ENCODE results near the gene CDK6. TPM values are rescaled to one million over a fixed set of nuclear protein-coding genes. Genes with fewer than 3 reads are reported as not detected.

The CDK6 gene
- total and polyA plus RNA-seq, 2 experiments from 2014 or later = 28.7 to 81.6 TPM

DNA sequence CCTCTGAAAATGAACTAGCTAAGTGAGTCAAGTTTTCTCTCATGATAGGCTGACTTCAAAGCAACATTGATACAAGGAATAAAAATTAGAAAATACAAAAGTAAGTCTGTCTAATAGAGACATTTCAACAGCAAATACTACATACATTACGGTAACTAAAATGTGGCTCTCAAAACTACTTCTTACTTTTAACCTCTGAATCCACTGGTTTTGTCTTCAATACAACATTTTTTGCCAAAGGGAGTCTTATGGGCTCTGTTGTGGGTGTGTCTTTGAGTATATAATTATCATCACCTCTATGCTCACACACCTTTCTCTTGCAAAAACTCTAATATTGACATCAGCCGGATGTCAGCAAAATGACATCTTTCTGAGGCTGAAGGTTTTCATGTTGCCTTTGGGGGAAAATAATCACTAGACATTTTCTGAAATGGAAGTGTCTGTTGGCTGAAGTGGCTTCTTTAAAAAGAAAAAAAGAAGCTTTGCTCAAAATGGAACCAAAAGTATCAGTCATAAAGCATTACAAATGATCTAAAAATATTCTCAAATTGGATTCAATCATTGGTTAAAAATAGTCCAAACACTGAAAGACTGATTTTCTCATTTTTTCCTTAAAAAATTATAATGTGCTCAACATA is 204.4 kb downstream of the CDK6 start:
- no peak overlapping the region for H3K4me3 ChIP-seq
- no peaks in the 10 kb centered on the region for H3K27me3 ChIP-seq
- DNase-seq (ENCODE audit: low read depth in 1 of 2, low spot score in 1 of 2) = no peak
- peaks cover 30% of the 10 kb centered on the region for H3K4me1 ChIP-seq (ENCODE audit: low read depth)
- TF ChIP-seq CTCF (IDR thresholded peaks at IDR 0.05; ENCODE audit: low read depth, low read length) = no peak
- no peaks in the 10 kb centered on the region for H3K9me3 ChIP-seq (ENCODE audit: low read depth)
- no peaks in the 10 kb centered on the region for H3K36me3 ChIP-seq
- peak overlapping the region; percentile 36 for H3K27ac ChIP-seq

GRCh38 chr7:92631067-92631849 is 205.1 kb downstream of the CDK6 start:
- H3K9me3 ChIP-seq (ENCODE audit: low read depth) = no peaks in the 10 kb centered on the region
- H3K4me3 ChIP-seq = no peak overlapping the region
- TF ChIP-seq CTCF (IDR thresholded peaks at IDR 0.05; ENCODE audit: low read depth, low read length) = no peak
- H3K36me3 ChIP-seq = no peaks in the 10 kb centered on the region
- H3K27me3 ChIP-seq = no peaks in the 10 kb centered on the region
- no peak for DNase-seq (ENCODE audit: low read depth in 1 of 2, low spot score in 1 of 2)
- H3K27ac ChIP-seq = peak overlapping the region; percentile 61
- peaks cover 30% of the 10 kb centered on the region for H3K4me1 ChIP-seq (ENCODE audit: low read depth)

- Histone ChIP-seq H3K4me3 (no peak overlapping the region), H3K9me3 (ENCODE audit: low read depth) (no peaks in the 10 kb centered on the region), H3K27ac (no peak overlapping the region), H3K27me3 (no peaks in the 10 kb centered on the region), H3K36me3 (no peaks in the 10 kb centered on the region), H3K4me1 (ENCODE audit: low read depth) (peaks cover 19% of the 10 kb centered on the region)
- DNase-seq (ENCODE audit: low read depth in 1 of 2, low spot score in 1 of 2) = no peak
- no peak for TF ChIP-seq CTCF (IDR thresholded peaks at IDR 0.05; ENCODE audit: low read depth, low read length)
These were observed 206.6 kb downstream of the CDK6 start for GRCh38 chr7:92629779-92630178.

DNA sequence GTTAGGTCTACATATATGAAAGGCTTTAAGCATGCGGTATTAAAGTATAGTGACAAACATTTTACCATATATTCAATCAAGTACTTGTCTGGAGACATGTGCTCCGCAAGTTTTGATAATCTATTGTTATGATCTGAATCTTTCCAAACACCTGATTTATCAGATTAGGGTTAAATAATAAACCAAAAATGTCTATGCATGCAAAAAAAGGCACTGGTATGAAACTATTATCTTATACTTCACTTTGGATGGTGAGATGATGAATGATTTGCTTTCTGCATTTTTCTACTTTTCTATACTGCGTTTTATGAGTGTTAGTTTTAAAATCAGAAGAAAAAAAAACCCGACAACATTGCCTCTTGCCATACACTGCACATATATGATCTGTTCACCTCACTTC is 208.4 kb downstream of the CDK6 start:
- no peaks in the 10 kb centered on the region for H3K27me3 ChIP-seq
- no peaks in the 10 kb centered on the region for H3K36me3 ChIP-seq
- no peaks in the 10 kb centered on the region for H3K9me3 ChIP-seq (ENCODE audit: low read depth)
- peaks cover 17% of the 10 kb centered on the region for H3K4me1 ChIP-seq (ENCODE audit: low read depth)
- H3K27ac ChIP-seq = no peak overlapping the region
- no peak for DNase-seq (ENCODE audit: low read depth in 1 of 2, low spot score in 1 of 2)
- no peak overlapping the region for H3K4me3 ChIP-seq
- no peak for TF ChIP-seq CTCF (IDR thresholded peaks at IDR 0.05; ENCODE audit: low read depth, low read length)

- Histone ChIP-seq H3K27me3 (no peaks in the 10 kb centered on the region), H3K4me3 (no peak overlapping the region), H3K36me3 (no peaks in the 10 kb centered on the region), H3K27ac (no peak overlapping the region), H3K4me1 (ENCODE audit: low read depth) (peaks cover 27% of the 10 kb centered on the region), H3K9me3 (ENCODE audit: low read depth) (no peaks in the 10 kb centered on the region)
- DNase-seq (ENCODE audit: low read depth in 1 of 2, low spot score in 1 of 2) = no peak
- TF ChIP-seq CTCF (IDR thresholded peaks at IDR 0.05; ENCODE audit: low read depth, low read length) = no peak
These were observed 210.0 kb downstream of the CDK6 start for GRCh38 chr7:92626281-92626809.
